Central memory CD4-positive, alpha-beta T cell (primary cell): Measurements from ENCODE around the gene FBXL19.
A peak's percentile ranks its signal among the peaks of the same experiment; 100 is the strongest.

Source experiments
- DNase-seq: peaks from one replicate; pipeline ENCODE4 v3.0.0; 2022

The FBXL19 gene

GRCh38 chr16:30947859-30948666 is 24.7 kb downstream of the FBXL19 start:
- no peak for DNase-seq

GRCh38 chr16:30948667-30949649 is 25.6 kb downstream of the FBXL19 start, which contains the start of gene ORAI3:
TSS of gene ORAI3 (plus strand) at chr16:30949068. CDS start at chr16:30949290, 222 bp downstream.
- no peak for DNase-seq

GRCh38 chr16:30949650-30950515 is 26.5 kb downstream of the FBXL19 start:
- DNase-seq = no peak

GRCh38 chr16:30950516-30951065 is 27.2 kb downstream of the FBXL19 start:
- no peak for DNase-seq

- no peak for DNase-seq
These were observed 27.8 kb downstream of the FBXL19 start for GRCh38 chr16:30951193-30951592.

- no peak for DNase-seq
These were observed 28.4 kb downstream of the FBXL19 start for GRCh38 chr16:30951750-30952149.

- DNase-seq = no peak
These were observed 29.7 kb downstream of the FBXL19 start for GRCh38 chr16:30953111-30953510.

GRCh38 chr16:30953511-30954124 is 30.2 kb downstream of the FBXL19 start:
- peak; percentile 48 for DNase-seq

- no peak for DNase-seq
These were observed 31.6 kb downstream of the FBXL19 start for GRCh38 chr16:30954993-30955392.

- DNase-seq = peak; percentile 69
These were observed 33.5 kb downstream of the FBXL19 start for GRCh38 chr16:30956601-30957455.

GRCh38 chr16:30957456-30958174 is 34.2 kb downstream of the FBXL19 start, which contains the start of gene SETD1A:
TSS of gene SETD1A (plus strand) at chr16:30957754. CDS start at chr16:30958732, 978 bp downstream.
- DNase-seq = peak; percentile 96

GRCh38 chr16:30958175-30959079 is 35.1 kb downstream of the FBXL19 start:
- DNase-seq = no peak

GRCh38 chr16:30961384-30961783 is 38.0 kb downstream of the FBXL19 start:
- no peak for DNase-seq

- no peak for DNase-seq
These were observed 40.6 kb downstream of the FBXL19 start for GRCh38 chr16:30963925-30964511.

- DNase-seq = no peak
These were observed 41.3 kb downstream of the FBXL19 start for GRCh38 chr16:30964574-30965226.

- no peak for DNase-seq
These were observed 42.1 kb downstream of the FBXL19 start for GRCh38 chr16:30965436-30965835.

GRCh38 chr16:30966033-30966619 is 42.8 kb downstream of the FBXL19 start:
- no peak for DNase-seq
